ENCODE results near the gene PYCARD. TPM values are rescaled to one million over a fixed set of nuclear protein-coding genes. Genes with fewer than 3 reads are reported as not detected.
A peak's percentile ranks its signal among the peaks of the same experiment; 100 is the strongest.

PYCARD gene
- total and polyA plus RNA-seq, 9 of the 15 experiments (the other 6 are each of a cell fraction or from before 2014, with no cell fraction given), result 1.3 to 28.4 (median 6.0) TPM

GRCh38 chr16:31186930-31187807 lies 15.4 kb downstream of the PYCARD start (continued):
- TF ChIP-seq ZNF586 (CRISPR knock-in tag; conservative IDR thresholded peaks at IDR 0.05) (no peak), HCFC1 (IDR thresholded peaks at IDR 0.05; ENCODE audit: low read depth, low read length) (no peak), L3MBTL2 (IDR thresholded peaks at IDR 0.05) (no peak), STAT5A (IDR thresholded peaks at IDR 0.05; ENCODE audit: borderline replicate concordance, low read length) (0 out of 2 replicates have a peak, but pooled peaks have one; percentile 3), ZNF445 (CRISPR knock-in tag; IDR thresholded peaks at IDR 0.05; ENCODE audit: low read depth) (no peak), RBFOX2 (IDR thresholded peaks at IDR 0.05; ENCODE audit: low read depth, low read length) (peak; percentile 31; the same call in 1 of the 2 replicates), IRF2 (CRISPR knock-in tag; IDR thresholded peaks at IDR 0.05) (no peak), ETS2 (tag; IDR thresholded peaks at IDR 0.05; ENCODE audit: borderline replicate concordance, poor library complexity, severe bottlenecking) (no peak), POLR2G (IDR thresholded peaks at IDR 0.05; ENCODE audit: low read depth, low read length) (no peak), FOXJ2 (tag; IDR thresholded peaks at IDR 0.05) (no peak), SMAD3 (CRISPR knock-in tag; conservative IDR thresholded peaks at IDR 0.05) (no peak), SMAD4 (CRISPR knock-in tag; conservative IDR thresholded peaks at IDR 0.05) (no peak), BHLHE40 (IDR thresholded peaks at IDR 0.05; ENCODE audit: low read length) (no peak), NRF1 (conservative IDR thresholded peaks at IDR 0.05 in 1 of 2, IDR thresholded peaks at IDR 0.05 in 1 of 2) (no peak)
- TF ChIP-seq, protein P1, sequence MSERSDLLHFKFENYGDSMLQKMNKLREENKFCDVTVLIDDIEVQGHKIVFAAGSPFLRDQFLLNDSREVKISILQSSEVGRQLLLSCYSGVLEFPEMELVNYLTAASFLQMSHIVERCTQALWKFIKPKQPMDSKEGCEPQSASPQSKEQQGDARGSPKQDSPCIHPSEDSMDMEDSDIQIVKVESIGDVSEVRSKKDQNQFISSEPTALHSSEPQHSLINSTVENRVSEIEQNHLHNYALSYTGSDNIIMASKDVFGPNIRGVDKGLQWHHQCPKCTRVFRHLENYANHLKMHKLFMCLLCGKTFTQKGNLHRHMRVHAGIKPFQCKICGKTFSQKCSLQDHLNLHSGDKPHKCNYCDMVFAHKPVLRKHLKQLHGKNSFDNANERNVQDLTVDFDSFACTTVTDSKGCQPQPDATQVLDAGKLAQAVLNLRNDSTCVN (CRISPR knock-in tag; IDR thresholded peaks at IDR 0.05), result no peak
- TF ChIP-seq, protein P2, sequence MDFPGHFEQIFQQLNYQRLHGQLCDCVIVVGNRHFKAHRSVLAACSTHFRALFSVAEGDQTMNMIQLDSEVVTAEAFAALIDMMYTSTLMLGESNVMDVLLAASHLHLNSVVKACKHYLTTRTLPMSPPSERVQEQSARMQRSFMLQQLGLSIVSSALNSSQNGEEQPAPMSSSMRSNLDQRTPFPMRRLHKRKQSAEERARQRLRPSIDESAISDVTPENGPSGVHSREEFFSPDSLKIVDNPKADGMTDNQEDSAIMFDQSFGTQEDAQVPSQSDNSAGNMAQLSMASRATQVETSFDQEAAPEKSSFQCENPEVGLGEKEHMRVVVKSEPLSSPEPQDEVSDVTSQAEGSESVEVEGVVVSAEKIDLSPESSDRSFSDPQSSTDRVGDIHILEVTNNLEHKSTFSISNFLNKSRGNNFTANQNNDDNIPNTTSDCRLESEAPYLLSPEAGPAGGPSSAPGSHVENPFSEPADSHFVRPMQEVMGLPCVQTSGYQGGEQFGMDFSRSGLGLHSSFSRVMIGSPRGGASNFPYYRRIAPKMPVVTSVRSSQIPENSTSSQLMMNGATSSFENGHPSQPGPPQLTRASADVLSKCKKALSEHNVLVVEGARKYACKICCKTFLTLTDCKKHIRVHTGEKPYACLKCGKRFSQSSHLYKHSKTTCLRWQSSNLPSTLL (IDR thresholded peaks at IDR 0.05), result no peak
- TF ChIP-seq, protein P3, sequence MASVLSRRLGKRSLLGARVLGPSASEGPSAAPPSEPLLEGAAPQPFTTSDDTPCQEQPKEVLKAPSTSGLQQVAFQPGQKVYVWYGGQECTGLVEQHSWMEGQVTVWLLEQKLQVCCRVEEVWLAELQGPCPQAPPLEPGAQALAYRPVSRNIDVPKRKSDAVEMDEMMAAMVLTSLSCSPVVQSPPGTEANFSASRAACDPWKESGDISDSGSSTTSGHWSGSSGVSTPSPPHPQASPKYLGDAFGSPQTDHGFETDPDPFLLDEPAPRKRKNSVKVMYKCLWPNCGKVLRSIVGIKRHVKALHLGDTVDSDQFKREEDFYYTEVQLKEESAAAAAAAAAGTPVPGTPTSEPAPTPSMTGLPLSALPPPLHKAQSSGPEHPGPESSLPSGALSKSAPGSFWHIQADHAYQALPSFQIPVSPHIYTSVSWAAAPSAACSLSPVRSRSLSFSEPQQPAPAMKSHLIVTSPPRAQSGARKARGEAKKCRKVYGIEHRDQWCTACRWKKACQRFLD (CRISPR knock-in tag; IDR thresholded peaks at IDR 0.05), result no peak
- TF ChIP-seq, protein P4, sequence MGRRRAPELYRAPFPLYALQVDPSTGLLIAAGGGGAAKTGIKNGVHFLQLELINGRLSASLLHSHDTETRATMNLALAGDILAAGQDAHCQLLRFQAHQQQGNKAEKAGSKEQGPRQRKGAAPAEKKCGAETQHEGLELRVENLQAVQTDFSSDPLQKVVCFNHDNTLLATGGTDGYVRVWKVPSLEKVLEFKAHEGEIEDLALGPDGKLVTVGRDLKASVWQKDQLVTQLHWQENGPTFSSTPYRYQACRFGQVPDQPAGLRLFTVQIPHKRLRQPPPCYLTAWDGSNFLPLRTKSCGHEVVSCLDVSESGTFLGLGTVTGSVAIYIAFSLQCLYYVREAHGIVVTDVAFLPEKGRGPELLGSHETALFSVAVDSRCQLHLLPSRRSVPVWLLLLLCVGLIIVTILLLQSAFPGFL (CRISPR knock-in tag; IDR thresholded peaks at IDR 0.05), result peak; percentile 88
- TF ChIP-seq, protein P5, sequence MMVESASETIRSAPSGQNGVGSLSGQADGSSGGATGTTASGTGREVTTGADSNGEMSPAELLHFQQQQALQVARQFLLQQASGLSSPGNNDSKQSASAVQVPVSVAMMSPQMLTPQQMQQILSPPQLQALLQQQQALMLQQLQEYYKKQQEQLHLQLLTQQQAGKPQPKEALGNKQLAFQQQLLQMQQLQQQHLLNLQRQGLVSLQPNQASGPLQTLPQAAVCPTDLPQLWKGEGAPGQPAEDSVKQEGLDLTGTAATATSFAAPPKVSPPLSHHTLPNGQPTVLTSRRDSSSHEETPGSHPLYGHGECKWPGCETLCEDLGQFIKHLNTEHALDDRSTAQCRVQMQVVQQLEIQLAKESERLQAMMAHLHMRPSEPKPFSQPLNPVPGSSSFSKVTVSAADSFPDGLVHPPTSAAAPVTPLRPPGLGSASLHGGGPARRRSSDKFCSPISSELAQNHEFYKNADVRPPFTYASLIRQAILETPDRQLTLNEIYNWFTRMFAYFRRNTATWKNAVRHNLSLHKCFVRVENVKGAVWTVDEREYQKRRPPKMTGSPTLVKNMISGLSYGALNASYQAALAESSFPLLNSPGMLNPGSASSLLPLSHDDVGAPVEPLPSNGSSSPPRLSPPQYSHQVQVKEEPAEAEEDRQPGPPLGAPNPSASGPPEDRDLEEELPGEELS (CRISPR knock-in tag; IDR thresholded peaks at IDR 0.05; ENCODE audit: borderline replicate concordance), result no peak

All from K562 (cell line).